Measurements from ENCODE around the gene NRDC. TPM values are rescaled to one million over a fixed set of nuclear protein-coding genes. Genes with fewer than 3 reads are reported as not detected.

NRDC gene
- total RNA-seq, 2 donors from 2014 or later, result 80.7 to 83.5 TPM

GRCh38 chr1:51791888-51792287 lies 86.6 kb downstream of the NRDC start:
- intact Hi-C loops (cut with DNase I, micrococcal nuclease), result no loop called here
- ATAC-seq (no peak), DNase-seq (no peak)

DNA sequence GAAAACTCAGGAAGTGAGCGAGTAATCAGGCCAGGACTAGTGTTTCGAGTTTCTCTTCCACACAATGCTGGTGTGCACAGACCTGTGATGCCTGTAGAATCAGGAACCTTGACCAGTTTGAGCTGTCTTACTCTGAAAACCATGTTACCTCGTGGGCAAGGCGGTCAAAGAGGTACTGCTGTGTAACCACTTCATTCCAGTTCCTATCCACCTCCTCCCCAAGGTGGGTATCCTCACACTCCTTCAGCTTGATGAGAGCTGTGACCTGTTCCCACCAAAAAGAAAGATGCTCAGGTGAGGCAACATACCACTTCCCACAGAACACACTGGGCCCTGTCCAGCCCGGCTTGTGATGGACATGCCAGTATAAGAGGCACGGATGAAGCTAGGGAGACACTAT lies 88.1 kb downstream of the NRDC start:
- no peak for DNase-seq
- ATAC-seq, result no peak
- intact Hi-C loops (cut with DNase I, micrococcal nuclease), result no loop called here

DNA sequence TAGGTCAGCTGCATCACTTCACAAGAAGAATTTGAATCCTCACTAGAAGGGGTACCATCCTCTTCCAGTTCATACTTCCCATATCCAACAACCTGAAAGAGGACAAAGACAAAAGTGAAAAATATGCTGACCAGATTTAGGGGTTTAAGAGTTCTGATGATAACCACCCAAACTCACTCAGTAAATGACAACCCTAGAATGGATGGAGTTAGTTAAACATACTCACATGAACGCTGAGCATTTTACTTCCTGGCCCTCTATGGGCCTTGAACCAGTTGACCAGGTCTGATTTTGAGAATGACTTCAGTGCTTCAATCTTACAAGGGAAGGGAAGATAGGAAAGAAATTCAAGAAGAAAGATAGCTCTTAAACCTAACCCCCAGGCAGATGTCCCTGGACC lies 89.2 kb downstream of the NRDC start:
- ATAC-seq, result no peak
- intact Hi-C loops (cut with DNase I, micrococcal nuclease), result no loop called here
- no peak for DNase-seq

GRCh38 chr1:51788938-51789337 lies 89.6 kb downstream of the NRDC start:
- intact Hi-C loops (cut with DNase I, micrococcal nuclease), result no loop called here
- no peak for DNase-seq
- no peak for ATAC-seq

DNA sequence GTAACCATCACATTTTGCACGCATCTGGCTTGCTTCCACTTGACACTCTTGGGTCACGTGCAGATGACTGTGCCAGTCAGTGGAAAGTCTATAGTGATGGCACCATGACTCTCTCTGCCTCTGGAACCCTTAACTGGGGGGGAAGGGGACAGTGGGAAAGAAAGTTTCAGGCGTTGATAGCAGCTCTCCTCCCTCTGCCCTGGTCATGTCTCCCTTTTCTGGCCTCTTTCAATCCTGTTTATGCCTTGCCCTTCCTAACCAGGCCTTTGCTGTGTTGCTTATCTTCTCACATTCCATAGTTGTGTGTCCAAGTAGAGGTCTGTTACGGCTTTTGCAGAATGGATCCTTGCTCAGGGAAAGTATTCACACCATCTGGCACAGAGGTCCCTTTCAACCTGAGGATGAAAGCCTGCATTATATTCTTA lies 93.5 kb downstream of the NRDC start:
- intact Hi-C loops (cut with DNase I, micrococcal nuclease), result no loop called here
- ATAC-seq, result no peak
- no peak for DNase-seq

DNA sequence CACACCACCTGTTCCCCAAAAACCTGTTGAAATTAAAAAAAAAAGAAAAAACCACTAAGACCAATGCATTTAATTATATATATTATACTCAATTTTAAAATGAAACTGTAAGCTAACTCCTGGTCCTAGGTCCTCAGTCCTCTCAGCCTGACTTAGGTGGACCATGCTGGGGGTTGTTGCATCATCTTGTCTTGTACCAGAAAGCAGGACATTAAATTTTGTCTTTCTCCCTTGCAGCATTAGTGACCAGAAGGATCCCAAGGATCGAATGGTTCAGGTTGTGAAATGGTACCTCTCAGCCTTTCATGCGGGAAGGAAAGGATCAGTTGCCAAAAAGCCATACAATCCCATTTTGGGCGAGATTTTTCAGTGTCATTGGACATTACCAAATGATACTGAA lies 97.6 kb downstream of the NRDC start:
- ATAC-seq (no peak), DNase-seq (no peak)
- intact Hi-C loops (cut with DNase I, micrococcal nuclease), result no loop called here

DNA sequence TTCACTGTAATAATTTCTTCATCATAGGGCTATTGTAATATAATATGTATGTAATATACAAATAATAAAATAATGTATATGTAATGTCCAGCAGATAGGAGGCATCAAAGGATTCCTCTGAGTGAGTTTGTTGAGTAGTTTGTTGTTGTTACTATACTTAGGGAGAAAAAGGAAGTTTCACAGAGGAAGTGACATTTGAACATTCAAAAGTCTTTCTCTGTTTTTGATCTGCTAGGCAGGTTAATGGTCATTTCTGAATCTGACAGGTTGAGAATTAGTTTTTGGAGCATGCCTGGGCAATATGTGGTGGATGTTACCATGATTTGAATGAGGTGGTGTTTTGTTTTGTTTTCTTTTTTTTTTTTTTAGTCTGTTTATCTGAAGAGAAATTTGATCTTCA lies 102.1 kb downstream of the NRDC start:
- ATAC-seq (no peak), DNase-seq (no peak)
- intact Hi-C loops (cut with DNase I, micrococcal nuclease), result no loop called here

DNA sequence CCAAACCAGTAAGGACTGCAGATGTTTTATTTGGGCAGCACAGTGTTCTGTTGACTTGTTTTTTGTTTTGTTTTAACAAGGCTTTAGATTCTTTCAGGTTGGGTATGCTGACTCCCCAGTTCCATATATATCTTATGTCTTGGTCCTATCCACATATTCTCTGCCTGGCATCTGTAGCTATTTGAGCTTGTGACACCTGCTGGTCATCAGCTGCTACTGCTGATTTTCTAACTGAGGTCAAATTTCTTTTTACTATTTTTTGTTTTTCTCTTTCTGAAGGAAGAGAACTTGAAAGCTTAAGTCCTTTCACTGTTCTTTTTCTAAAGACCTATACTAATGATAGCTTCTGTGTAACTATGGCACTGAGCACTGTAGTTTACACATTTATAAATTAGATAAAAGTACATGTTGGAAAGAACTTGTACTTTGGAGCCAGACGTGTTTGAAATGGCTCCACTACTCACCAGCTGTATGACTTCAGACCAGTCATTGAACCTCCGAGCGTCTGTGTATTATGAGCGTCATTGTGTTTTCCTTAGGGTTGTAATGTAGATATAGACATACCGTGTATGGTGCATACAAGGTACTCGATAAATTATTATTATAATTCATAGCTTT lies 109.4 kb downstream of the NRDC start:
- DNase-seq, result peak in 1 of 2 donors; percentile 13
- intact Hi-C loops (cut with DNase I, micrococcal nuclease), result loop anchor here in 1 of 2 donors (10.0 kb wide), 1 partner anchor 154 kb away; the partner anchor contains the start of gene OSBPL9

DNA sequence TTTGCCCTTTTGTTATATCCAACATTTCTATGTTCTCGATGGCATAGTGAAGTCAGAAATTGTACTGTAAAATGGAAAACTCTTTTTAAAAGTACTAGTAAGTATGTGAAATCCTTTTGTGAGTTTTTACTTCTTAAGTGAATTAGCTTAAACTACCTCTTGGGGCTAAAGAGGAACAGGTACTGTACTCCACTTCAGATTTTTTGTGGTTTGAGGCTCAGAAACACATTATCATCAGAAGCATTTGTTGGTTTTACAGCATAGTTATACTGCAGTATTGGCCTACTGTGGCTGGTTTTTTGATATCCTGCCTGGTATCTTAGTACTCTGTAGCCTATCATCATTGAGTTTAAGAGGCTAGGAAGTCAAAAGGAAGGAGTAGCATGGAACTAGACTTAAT lies 117.2 kb downstream of the NRDC start:
- DNase-seq (no peak), ATAC-seq (no peak)
- intact Hi-C loops (cut with DNase I, micrococcal nuclease), result loop anchor here in 1 of 2 donors (10.0 kb wide), 1 partner anchor 147 kb away; the partner anchor contains the start of gene OSBPL9

More for the DNA sequence above, 109.4 kb downstream of the NRDC start:
- ATAC-seq, result peak; percentile 85

- DNase-seq (no peak), ATAC-seq (no peak)
- intact Hi-C loops (cut with DNase I, micrococcal nuclease), result loop anchor here in 1 of 2 donors (10.0 kb wide), 1 partner anchor 146 kb away; the partner anchor contains the start of gene OSBPL9
These were observed 117.7 kb downstream of the NRDC start for GRCh38 chr1:51760872-51761271.

DNA sequence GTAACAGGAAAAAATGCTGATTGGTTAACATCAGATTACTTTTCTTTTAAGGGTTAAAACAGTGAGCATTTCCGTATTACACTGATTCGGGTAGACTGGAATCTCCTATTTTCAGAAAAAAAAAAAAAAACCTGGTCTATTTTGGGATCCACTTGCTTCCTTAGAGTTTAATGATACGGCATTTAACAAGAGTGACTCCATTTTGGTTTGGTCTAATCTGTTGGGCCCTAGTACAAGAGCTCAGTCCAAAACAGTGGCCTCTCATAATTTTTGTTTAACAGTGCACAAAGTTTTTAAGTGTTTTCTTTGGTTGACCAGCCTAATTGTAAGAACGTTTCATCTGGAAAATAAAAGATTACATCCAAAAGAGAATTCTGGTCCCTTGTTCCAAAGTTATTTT lies 120.2 kb downstream of the NRDC start:
- intact Hi-C loops (cut with DNase I, micrococcal nuclease), result no loop called here
- no peak for ATAC-seq
- DNase-seq, result no peak

GRCh38 chr1:51756290-51756689 lies 122.2 kb downstream of the NRDC start:
- intact Hi-C loops (cut with DNase I, micrococcal nuclease), result no loop called here
- ATAC-seq (no peak), DNase-seq (no peak)

- no peak for DNase-seq
- ATAC-seq, result no peak
- intact Hi-C loops (cut with DNase I, micrococcal nuclease), result no loop called here
These were observed 123.1 kb downstream of the NRDC start for GRCh38 chr1:51755437-51755836.

- intact Hi-C loops (cut with DNase I, micrococcal nuclease), result no loop called here
- ATAC-seq (no peak), DNase-seq (no peak)
These were observed 123.9 kb downstream of the NRDC start for GRCh38 chr1:51754666-51755065.

DNA sequence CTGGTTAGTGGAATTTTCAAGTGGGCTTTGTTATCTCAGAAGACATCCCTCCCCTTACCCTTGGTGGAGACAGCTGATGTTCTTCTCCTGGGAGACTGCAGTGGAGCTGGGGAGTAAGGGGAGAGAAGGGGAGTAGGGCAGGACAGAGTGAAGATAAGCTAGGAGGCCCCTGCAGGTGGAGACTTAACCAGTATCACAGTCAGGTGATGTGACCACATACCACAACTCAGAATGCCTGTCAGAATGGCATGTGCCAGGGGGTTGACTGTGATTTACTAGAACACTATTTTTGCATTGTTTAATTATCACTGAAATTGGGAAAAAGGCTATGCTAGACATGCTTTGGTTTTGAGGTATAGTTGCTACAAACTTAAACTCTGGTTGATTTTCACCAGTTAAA lies 124.6 kb downstream of the NRDC start:
- no peak for ATAC-seq
- no peak for DNase-seq
- intact Hi-C loops (cut with DNase I, micrococcal nuclease), result no loop called here

- ATAC-seq, result no peak
- intact Hi-C loops (cut with DNase I, micrococcal nuclease), result no loop called here
- no peak for DNase-seq
These were observed 126.2 kb downstream of the NRDC start for GRCh38 chr1:51752073-51752948.

- intact Hi-C loops (cut with DNase I, micrococcal nuclease), result no loop called here
- ATAC-seq (no peak), DNase-seq (no peak)
These were observed 127.8 kb downstream of the NRDC start for GRCh38 chr1:51750729-51751128.

DNA sequence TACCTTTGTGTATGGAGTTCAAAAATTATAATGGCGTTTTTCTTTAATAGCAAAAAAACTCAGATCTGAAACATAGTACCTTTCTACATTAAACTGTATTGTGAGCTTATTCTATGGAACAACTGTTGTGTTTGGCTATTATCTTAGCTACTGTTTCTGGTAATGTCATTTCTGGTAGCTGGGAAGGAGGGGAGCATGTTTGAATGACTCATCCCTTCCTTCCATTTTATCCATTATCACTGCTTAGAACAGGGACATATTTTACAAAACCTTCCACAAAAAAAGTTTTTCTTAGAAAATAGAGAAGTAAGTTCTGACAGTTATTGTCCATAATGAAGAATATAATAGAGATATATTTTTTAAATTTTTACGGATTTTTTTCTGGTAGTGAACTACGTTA lies 128.3 kb downstream of the NRDC start:
- intact Hi-C loops (cut with DNase I, micrococcal nuclease), result no loop called here
- ATAC-seq, result no peak

GRCh38 chr1:51749151-51749550 lies 129.4 kb downstream of the NRDC start:
- intact Hi-C loops (cut with DNase I, micrococcal nuclease), result no loop called here
- DNase-seq, result no peak
- no peak for ATAC-seq

More for the DNA sequence above, 128.3 kb downstream of the NRDC start:
- no peak for DNase-seq

- ATAC-seq, result no peak
- DNase-seq, result no peak
- intact Hi-C loops (cut with DNase I, micrococcal nuclease), result no loop called here
These were observed 133.3 kb downstream of the NRDC start for GRCh38 chr1:51745304-51745570.
